Activated T-helper 1 cell treated with anti-CD3 and anti-CD28 coated beads, Interleukin-12 subunit alpha, Interleukin-12 subunit beta, Interleukin-2, Interleukin-4 antibody, amounts not matched to agents 30 ng/mL and 10 ng/mL and 1 ng/mL, durations not matched to agents 14 hours and 24 hours and 36 hours (primary cell): ENCODE results near the gene SLC27A4. TPM values are rescaled to one million over a fixed set of nuclear protein-coding genes. Genes with fewer than 3 reads are reported as not detected.
"Not testable (repeated sequence)": the region's sequence is repeated elsewhere in the genome, so short reads cannot be mapped to it uniquely, and the experiment has no call there.

ENCODE experiments used
- DNase-seq: peaks from one replicate; pipeline ENCODE4 v3.0.0; 2021; ENCODE audit warnings: low spot score
- H3K27ac Mint-ChIP-seq: one replicate; pipeline ENCODE4 v1.8.0; 2021; ENCODE audit warnings: mild to moderate bottlenecking, mixed read lengths
- H3K27me3 Mint-ChIP-seq: one replicate; pipeline ENCODE4 v1.8.0; 2022; ENCODE audit warnings: mild to moderate bottlenecking, moderate library complexity, mixed read lengths; ENCODE audit not compliant: insufficient read depth
- H3K36me3 Mint-ChIP-seq: one replicate; pipeline ENCODE4 v1.8.0; 2021; ENCODE audit warnings: low read depth, mixed read lengths
- H3K4me1 Mint-ChIP-seq: one replicate; pipeline ENCODE4 v1.8.0; 2021; ENCODE audit warnings: low read depth, mixed read lengths
- H3K4me3 Mint-ChIP-seq: one replicate; pipeline ENCODE4 v1.8.0; 2021; ENCODE audit warnings: mild to moderate bottlenecking, moderate library complexity, mixed read lengths
- H3K9me3 Mint-ChIP-seq: one replicate; pipeline ENCODE4 v1.8.0; 2021; ENCODE audit warnings: mixed read lengths
- intact Hi-C: fragments of 100-400 bp; cut with micrococcal nuclease; formaldehyde crosslinking; loops from one replicate; pipeline ENCODE4 v1.15.1; 2024
- total RNA-seq: library from RNA; stranded (reverse); gene quantifications from 2 replicates; pipeline ENCODE4 v1.2.3, GENCODE V29; 2022

The SLC27A4 gene
- total RNA-seq, 1 donor from 2014 or later, result 43.2 TPM

GRCh38 chr9:128337936-128338335, 2.4 kb upstream of the SLC27A4 start:
- Mint-ChIP-seq H3K36me3 (no peaks in the 10 kb centered on the region), H3K27ac (no peak overlapping the region), H3K27me3 (no peaks in the 10 kb centered on the region), H3K4me1 (peaks cover 6% of the 10 kb centered on the region), H3K9me3 (no peaks in the 10 kb centered on the region), H3K4me3 (no peak overlapping the region)
- no peak for DNase-seq
- intact Hi-C loops, result no loop called here

DNA sequence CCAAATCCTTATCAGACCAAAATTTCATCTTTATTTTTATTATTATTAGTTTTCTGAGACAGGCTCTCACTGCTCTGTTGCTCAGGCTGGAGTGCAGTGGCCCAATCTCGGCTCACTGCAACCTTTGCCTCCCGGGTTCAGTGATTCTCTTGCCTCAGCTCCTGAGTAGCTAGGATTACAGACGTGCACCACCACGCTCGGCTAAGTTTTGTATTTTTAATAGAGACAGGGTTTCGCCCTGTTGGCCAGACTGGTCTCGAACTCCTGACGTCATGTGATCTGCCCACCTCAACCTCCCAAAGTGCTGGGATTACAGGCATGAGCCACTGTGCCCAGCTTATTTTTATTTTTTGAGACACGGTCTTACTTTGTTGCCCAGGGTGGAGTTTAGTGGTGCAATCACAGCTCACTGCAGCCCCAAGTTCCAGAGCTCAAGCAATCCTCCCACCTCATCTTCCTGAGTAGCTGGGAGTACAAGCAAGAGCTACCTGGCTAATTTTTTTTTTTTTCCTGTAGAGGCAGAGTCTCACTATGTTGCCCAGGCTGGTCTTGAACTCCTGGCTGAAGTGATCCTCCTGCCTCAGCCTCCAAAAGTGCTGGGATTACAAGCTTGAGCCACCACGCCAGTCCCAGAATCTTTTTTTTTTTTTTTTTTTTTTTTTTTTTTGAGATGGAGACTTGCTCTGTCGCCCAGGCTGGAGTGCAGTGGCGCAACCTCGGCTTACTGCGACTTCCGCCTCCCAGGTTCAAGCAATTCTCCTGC, 1.3 kb upstream of the SLC27A4 start:
- H3K9me3 Mint-ChIP-seq, DNase-seq, intact Hi-C loops, H3K36me3 Mint-ChIP-seq, H3K27ac Mint-ChIP-seq, H3K4me1 Mint-ChIP-seq, H3K27me3 Mint-ChIP-seq: not testable (repeated sequence)
- H3K4me3 Mint-ChIP-seq, result peak overlapping the region; percentile 86

- intact Hi-C loops, result loop anchor here (1.0 kb wide), 7 partner anchors 19 to 150 kb away; partner anchors contain the start of genes CIZ1, COQ4, GOLGA2 and SWI5
- Mint-ChIP-seq H3K4me1 (peaks cover 6% of the 10 kb centered on the region), H3K27me3 (no peaks in the 10 kb centered on the region), H3K9me3 (no peaks in the 10 kb centered on the region), H3K4me3 (peak overlapping the region; percentile 94), H3K27ac (peak overlapping the region; percentile 88), H3K36me3 (peaks cover 4% of the 10 kb centered on the region)
- DNase-seq, result peak; percentile 10
Measured at GRCh38 chr9:128340691-128341434, 536 bp downstream of the SLC27A4 start.

GRCh38 chr9:128341435-128341849, 1.1 kb downstream of the SLC27A4 start:
- no peaks in the 10 kb centered on the region for H3K27me3 Mint-ChIP-seq
- H3K27ac Mint-ChIP-seq, result peak overlapping the region; percentile 88
- peak overlapping the region; percentile 94 for H3K4me3 Mint-ChIP-seq
- DNase-seq, result peak; percentile 66
- H3K4me1 Mint-ChIP-seq, result peaks cover 6% of the 10 kb centered on the region
- H3K9me3 Mint-ChIP-seq, result no peaks in the 10 kb centered on the region
- intact Hi-C loops, result loop anchor here (1.0 kb wide), 4 partner anchors 46 to 150 kb away; partner anchors contain the start of genes CIZ1, GOLGA2 and SWI5
- H3K36me3 Mint-ChIP-seq, result peaks cover 4% of the 10 kb centered on the region

DNA sequence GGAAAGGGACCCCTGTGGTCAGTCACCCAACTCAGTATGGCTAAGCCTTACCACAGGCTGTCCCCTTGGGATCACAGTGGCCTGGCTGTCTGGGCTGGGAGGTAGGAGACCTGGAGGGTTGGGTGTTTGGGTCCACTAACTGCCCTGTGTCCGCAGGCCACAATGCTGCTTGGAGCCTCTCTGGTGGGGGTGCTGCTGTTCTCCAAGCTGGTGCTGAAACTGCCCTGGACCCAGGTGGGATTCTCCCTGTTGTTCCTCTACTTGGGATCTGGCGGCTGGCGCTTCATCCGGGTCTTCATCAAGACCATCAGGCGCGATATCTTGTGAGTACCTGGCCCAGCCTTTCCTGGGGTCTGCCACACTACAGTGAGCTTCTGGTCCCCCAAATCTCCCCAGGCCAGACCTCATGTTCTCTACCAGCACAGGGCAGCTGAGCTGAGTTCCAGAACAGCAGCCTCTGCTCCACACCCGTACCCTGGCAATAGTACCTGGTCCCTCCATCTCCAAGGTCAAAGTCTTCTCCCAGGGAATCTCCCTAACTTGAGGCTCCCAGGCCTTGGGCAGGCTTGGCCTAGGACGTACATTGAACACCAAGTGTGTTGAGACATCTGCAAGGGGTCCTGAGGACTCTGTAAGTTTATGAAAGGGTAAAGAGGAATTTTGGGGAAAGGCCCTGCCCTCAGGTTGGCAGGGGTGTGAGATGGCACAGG, 2.8 kb downstream of the SLC27A4 start:
- H3K27me3 Mint-ChIP-seq, result no peaks in the 10 kb centered on the region
- no peak overlapping the region for H3K27ac Mint-ChIP-seq
- DNase-seq, result no peak
- no peak overlapping the region for H3K4me3 Mint-ChIP-seq
- intact Hi-C loops, result no loop called here
- H3K9me3 Mint-ChIP-seq, result no peaks in the 10 kb centered on the region
- H3K4me1 Mint-ChIP-seq, result peaks cover 6% of the 10 kb centered on the region
- peaks cover 8% of the 10 kb centered on the region for H3K36me3 Mint-ChIP-seq

DNA sequence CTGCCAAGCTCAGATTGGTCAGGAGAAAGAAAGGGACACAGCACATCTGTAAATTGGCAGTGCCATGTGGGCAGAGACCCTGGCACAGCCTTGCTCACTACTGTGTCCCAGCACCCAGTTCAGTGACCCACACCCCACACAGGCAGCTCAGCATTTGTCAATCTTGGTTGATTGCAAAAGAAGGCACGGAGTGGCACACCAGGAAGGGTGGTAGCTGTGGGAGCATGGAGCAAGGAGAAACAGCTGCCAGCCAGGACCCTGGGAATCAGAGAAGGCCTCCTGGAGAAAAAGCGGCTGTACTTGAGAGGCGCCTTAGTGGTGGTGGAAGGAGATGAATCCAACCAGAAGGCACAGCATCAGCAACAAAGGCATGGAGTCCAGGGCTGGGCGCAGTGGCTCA, 3.5 kb downstream of the SLC27A4 start:
- H3K4me1 Mint-ChIP-seq, result peaks cover 6% of the 10 kb centered on the region
- no peak overlapping the region for H3K27ac Mint-ChIP-seq
- DNase-seq, result no peak
- intact Hi-C loops, result no loop called here
- H3K27me3 Mint-ChIP-seq, result no peaks in the 10 kb centered on the region
- peaks cover 8% of the 10 kb centered on the region for H3K36me3 Mint-ChIP-seq
- H3K9me3 Mint-ChIP-seq, result no peaks in the 10 kb centered on the region
- no peak overlapping the region for H3K4me3 Mint-ChIP-seq

- H3K4me1 Mint-ChIP-seq, result peaks cover 6% of the 10 kb centered on the region
- H3K36me3 Mint-ChIP-seq, result peaks cover 14% of the 10 kb centered on the region
- no peak overlapping the region for H3K4me3 Mint-ChIP-seq
- no peak for DNase-seq
- no peaks in the 10 kb centered on the region for H3K27me3 Mint-ChIP-seq
- H3K27ac Mint-ChIP-seq, result no peak overlapping the region
- intact Hi-C loops, result no loop called here
- no peaks in the 10 kb centered on the region for H3K9me3 Mint-ChIP-seq
Measured at GRCh38 chr9:128344931-128345605, 4.7 kb downstream of the SLC27A4 start.

- intact Hi-C loops, result no loop called here
Measured at GRCh38 chr9:128349125-128349524, 8.8 kb downstream of the SLC27A4 start.

GRCh38 chr9:128349772-128350171, 9.4 kb downstream of the SLC27A4 start:
- Mint-ChIP-seq H3K4me1 (no peaks in the 10 kb centered on the region), H3K27me3 (no peaks in the 10 kb centered on the region), H3K36me3 (peaks cover 15% of the 10 kb centered on the region), H3K27ac (no peak overlapping the region), H3K4me3 (no peak overlapping the region), H3K9me3 (no peaks in the 10 kb centered on the region)
- intact Hi-C loops, result no loop called here
- DNase-seq, result no peak

More at GRCh38 chr9:128349125-128349524, 8.8 kb downstream of the SLC27A4 start:
- DNase-seq, result no peak
- H3K36me3 Mint-ChIP-seq, result peaks cover 15% of the 10 kb centered on the region
- H3K27ac Mint-ChIP-seq, result no peak overlapping the region
- no peaks in the 10 kb centered on the region for H3K9me3 Mint-ChIP-seq
- H3K4me3 Mint-ChIP-seq, result no peak overlapping the region
- no peaks in the 10 kb centered on the region for H3K4me1 Mint-ChIP-seq
- H3K27me3 Mint-ChIP-seq, result no peaks in the 10 kb centered on the region

GRCh38 chr9:128355451-128355850, 15.1 kb downstream of the SLC27A4 start:
- Mint-ChIP-seq H3K4me3 (no peak overlapping the region), H3K36me3 (peaks cover 5% of the 10 kb centered on the region), H3K27ac (no peak overlapping the region), H3K9me3 (no peaks in the 10 kb centered on the region), H3K4me1 (no peaks in the 10 kb centered on the region), H3K27me3 (no peaks in the 10 kb centered on the region)
- intact Hi-C loops, result no loop called here
- no peak for DNase-seq

- Mint-ChIP-seq H3K4me1 (peaks cover 18% of the 10 kb centered on the region), H3K4me3 (no peak overlapping the region), H3K27me3 (no peaks in the 10 kb centered on the region), H3K9me3 (no peaks in the 10 kb centered on the region), H3K27ac (no peak overlapping the region), H3K36me3 (peaks cover 3% of the 10 kb centered on the region)
- no peak for DNase-seq
- intact Hi-C loops, result no loop called here
Measured at GRCh38 chr9:128358090-128358489, 17.8 kb downstream of the SLC27A4 start.

GRCh38 chr9:128358861-128359260, 18.5 kb downstream of the SLC27A4 start:
- H3K27ac Mint-ChIP-seq, result no peak overlapping the region
- H3K27me3 Mint-ChIP-seq, result no peaks in the 10 kb centered on the region
- H3K4me1 Mint-ChIP-seq, result peaks cover 18% of the 10 kb centered on the region
- H3K36me3 Mint-ChIP-seq, result peaks cover 3% of the 10 kb centered on the region
- intact Hi-C loops, result no loop called here
- no peak overlapping the region for H3K4me3 Mint-ChIP-seq
- no peaks in the 10 kb centered on the region for H3K9me3 Mint-ChIP-seq
- DNase-seq, result no peak
